Activated CD8-positive, alpha-beta memory T cell treated with anti-CD3 and anti-CD28 coated beads for 4 hours (primary cell): ENCODE measurements around the gene ADAMTS17.
A peak's percentile ranks its signal among the peaks of the same experiment; 100 is the strongest.
"Not testable (repeated sequence)": the region's sequence is repeated elsewhere in the genome, so short reads cannot be mapped to it uniquely, and the experiment has no call there.

ENCODE experiments used
- DNase-seq, 2 donors: peaks; one replicate each; pipeline ENCODE4 v3.0.0-alpha.2; 2020; ENCODE audit warnings: low read depth in 2 of 2

Gene ADAMTS17

DNA sequence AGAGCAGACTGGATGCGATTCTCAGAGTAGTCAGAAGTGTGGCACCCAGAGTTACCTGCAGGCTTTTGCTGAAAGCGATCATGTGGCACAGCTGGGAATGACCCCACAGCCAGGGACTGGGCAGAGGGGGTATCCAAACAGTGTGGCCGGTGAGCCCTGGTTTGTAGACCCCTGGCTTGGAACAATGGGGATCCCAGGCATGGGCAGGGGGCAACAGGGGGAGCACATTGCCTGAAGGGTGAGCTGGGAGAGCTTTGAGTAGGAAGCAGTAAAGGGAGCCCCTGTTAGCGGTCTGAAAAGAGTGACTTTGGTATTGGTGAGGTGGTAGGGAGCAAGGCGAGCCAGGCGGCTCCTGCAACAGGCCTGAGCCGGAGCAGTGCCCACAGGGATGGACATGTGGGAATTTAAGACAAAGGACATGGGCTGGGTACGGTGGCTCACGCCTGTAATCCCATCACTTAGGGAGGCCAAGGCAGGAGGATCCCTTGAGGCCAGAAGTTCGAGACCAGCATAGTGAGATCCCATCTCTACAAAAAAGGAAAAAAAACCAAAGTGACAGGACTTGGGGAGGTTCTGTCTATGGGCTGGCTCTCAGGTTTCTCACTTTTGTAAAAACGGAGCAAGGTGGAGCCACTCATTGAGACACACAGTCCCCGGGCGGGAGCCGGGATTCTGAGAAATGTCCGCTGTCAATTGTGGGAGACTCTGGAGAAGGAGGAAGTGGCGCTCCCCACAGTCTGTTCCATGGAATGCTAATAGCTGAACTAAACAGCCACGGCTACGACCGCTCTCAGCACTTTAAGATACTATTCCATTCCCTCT lies 384.7 kb downstream of the ADAMTS17 start:
- no peak for DNase-seq

DNA sequence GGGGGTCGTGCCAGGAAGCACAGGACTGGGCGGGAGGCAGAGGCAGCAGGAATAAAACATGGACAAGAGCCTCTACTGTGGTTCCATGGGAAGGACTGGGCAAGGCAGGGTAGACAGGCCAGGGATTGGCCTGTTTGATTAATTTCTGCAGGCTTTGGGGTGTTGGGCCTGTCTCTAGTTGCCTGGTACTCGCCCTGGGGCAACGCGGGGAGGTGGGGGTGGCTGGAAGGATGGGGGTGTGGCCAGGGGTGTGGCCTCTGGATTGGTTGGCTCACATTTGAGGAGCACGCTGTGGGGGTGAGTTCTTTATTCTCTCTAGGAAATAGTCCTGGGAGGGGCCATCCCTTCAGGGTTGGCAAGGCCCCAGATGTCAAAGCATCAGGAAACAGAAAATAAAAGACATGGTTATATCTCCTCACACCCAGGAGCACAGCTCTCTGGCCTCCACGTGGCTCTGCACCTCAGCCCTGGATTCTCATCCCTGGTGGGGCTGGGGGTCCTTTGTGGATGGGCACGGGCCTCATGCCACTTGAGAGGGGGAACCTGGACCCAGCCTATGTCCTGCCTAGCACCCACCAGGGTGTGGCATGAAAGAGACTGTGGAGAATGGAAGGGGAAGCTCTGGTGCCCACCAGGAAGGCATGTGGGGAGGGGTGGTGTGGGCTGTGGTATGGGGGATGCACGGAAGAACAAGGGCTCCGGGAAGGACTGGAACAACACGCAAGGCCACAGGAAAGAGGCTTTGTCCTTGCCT lies 385.6 kb downstream of the ADAMTS17 start:
- no peak for DNase-seq

DNA sequence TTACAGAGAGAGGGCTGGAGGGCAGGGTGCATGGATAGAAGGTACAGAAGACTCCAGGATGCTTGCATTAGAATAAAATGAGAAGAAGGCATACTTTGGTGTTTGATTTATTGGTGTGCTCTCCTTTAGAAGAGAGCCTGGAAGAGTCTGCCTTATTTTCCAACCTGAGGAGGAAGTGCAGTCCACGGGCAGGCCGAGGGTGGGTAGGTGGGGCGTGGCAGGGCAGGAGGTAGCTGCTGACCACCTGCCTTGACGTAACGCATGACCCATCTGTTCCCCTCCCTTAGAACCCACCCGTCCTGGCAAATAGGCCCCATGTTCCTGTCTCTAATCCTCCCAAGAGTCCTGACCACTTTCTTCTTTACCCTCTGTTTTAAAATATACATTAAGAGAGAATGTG lies 386.2 kb downstream of the ADAMTS17 start:
- DNase-seq, result no peak

DNA sequence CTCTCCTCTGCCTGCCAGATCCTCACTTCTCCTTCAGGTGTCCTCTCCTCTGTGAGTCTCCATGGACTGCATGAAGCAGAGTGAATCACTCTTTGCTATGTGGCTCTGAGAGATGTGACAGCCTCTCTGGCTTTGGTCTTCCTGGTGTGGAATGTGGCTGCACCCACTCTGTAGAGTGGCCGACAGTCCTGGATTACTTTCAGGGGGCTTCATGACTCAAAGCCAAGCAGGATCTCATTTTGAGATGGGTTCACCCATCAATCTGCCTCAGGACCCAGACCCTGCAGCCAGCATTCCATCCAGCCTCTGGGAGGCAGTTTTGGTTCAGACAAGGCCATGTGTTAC lies 386.6 kb downstream of the ADAMTS17 start:
- DNase-seq, result no peak

DNA sequence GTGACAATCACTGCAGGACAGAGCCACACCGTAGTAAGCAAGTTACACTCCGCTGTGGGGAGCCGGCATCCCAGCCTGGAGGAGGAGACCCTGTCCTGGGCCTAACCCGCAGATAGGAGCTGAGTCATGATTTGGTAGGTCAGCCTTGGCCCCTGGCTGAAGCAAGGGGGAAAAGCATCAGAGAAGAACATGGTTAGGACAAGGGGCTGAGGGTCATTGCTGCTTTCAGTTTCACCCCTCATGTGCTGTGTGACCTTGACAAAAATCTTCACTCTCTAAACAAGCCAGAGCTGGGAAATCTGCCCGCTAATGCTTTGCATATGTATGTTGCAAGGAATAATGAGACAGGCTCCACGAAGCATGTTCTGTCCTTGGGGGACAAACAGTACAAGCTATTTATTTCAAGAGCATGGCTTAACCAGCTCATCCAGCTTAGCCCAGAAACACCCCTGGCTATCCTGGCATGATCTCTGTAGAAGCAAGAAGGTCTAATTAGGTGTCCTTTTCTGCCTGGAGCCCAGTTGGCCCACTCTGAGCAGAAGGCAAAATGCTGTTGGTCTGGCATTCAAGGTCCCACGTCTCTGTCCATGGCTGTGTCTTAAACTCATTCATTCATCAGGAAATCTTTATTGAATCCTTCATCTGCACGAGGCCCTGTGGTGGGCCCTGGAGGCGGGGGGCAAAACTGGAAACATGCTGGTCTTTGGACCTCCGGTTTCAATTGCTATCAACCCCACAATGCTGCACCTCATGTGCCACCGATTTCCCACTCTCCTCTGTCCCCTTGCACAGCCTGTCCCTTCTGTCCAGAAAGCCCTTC lies 387.2 kb downstream of the ADAMTS17 start:
- no peak for DNase-seq

DNA sequence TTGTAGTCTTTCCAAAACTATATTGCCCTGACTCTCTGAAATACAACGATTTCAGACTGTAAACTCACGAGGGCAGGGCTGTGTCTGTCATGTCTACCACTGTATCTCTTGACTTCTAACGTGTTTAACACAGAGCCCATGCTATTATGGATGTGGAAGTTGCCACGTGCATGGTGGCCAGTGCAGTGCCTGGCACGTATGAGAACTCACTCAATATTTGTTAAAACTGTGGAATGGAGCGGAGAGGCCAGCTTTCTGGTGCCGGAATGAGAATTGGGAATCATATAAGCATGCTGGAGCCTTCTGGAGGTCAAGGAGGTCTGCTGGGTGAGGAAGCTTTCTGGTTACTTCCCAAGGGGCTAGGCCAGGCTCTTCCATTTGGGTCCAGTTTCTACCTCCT lies 387.9 kb downstream of the ADAMTS17 start:
- no peak for DNase-seq

DNA sequence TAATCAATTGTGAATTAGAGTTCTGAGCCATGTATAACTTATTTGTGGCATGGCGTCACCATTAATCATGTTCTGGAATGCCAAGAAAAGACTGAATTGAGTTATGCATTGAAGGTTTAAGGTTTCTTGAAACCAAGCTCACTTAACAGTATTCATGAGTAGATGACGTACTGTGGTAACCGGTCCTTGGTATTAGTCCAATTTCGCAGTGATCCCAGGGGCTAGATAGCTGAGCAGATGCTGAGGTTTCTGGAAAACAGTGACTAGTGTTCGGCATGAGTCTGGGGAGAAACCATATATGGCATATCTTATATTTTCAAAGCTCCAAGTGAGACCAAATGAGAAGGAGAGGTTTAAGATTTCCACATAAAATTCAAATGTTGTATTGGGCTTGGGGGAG lies 390.3 kb downstream of the ADAMTS17 start:
- DNase-seq, result no peak

DNA sequence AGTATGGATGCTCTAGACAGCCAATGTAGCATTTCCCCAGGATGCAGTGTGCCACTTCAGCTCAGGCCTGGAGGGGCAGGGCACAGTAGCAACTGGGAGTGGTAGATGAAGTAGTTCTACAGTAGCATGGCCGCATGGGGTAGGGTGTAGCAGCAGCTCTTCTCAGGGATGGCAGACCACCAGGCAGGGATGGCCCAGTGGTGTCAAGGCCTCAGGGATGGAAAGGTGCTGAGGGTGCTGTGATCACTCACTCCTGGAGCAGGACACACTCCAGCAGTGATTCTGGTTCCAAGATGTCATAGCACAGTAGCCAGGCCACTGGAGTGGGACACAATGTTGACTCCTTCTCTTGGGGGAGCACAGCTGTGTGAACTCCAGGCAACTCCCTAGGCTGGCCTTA lies 397.6 kb downstream of the ADAMTS17 start:
- no peak for DNase-seq

DNA sequence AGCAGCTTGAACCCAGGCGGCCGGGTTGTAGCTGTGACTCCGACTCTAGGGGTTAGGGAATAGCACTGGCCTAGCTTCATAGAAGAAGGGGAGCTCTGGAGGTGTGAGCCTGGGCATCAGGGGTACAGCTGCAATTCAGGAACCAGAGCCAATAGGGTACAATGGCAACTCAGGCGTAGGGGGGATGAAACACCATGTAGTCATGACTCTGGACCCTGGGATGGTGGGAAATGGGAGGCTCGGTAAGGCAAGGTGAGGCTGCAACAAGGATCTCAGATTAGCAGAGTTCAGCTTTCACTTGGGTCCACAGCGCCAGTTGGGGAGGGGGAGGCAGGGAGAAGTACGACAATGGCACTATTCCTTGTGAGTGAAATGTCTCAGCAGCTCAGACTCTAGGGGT lies 398.3 kb downstream of the ADAMTS17 start:
- no peak for DNase-seq

DNA sequence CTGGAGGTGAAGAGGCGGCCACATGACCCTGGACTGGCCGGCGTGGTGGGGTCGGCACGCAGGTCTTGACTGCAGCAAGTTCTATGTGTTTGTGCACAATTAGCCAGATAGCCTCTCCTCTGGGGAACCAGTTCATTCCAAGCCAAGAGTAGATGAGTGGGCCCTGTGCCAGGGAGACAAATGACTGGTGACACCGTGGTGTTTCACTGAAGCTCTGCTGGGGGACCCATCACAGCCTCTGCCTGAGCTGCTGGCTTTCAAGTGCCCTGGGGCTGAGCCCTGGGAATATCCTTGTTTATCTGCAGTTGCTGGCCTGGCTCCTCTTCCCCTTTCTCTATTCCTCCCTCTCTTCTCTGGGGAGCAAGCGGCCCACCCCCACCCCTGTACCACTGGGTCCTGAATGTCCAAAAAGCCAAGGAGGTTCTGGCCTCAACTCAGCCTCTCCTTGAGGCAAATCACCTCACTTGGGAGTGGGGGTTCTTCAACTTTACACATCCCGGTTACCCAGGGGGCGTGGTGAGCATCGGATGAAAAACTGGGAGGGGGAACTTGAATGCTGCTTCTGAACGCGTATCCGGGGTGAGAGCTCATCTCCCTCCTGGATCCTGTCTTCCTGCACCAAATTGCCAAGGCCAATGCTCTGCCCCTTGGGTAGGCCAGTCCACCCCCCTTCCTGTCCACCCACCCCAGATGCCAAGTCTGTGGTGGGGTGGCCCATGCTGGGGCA lies 408.9 kb downstream of the ADAMTS17 start:
- DNase-seq, result no peak

DNA sequence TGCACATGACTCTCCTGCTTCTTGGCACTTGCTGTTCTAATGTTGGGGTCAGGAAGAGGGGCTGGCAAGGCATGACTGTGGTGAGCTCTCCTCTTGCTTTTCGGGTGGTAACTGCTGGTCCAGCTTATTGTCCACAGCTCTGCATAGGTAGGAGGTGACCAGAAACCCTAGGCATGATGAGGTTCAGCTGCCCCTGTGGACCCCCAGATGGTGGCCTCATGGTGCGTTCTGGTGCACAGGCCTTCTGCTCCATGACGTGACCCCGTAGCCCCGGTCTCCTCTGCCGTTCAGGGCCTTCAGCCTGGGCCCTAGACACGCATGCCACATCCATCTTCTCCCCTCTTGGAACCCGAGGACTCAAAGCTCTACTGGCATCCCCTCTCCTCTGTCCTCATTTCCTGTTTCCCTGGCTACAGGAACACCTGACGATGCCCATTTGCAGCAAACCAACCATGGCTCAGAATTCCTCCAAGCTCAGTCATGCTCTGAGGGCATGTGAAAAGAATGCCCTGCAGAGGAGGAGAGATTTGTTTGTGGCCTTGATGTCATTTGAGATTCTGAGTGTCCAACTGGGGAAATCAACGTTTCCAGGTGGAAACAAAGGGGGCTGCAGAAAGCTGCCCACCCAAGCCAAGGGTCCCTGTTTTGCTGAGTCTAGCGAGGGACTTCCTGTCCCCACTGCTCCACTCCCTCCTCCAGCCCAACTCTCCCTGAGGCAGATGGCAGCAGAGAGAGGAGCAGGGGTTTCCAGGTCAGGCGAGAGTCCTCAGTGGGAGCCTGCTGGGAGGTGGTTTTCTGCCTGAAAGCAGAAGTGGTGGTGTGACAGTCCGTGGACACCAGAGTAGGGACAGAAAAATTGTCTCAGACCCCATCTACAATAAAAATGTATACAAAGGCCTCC lies 409.8 kb downstream of the ADAMTS17 start:
- no peak for DNase-seq

DNA sequence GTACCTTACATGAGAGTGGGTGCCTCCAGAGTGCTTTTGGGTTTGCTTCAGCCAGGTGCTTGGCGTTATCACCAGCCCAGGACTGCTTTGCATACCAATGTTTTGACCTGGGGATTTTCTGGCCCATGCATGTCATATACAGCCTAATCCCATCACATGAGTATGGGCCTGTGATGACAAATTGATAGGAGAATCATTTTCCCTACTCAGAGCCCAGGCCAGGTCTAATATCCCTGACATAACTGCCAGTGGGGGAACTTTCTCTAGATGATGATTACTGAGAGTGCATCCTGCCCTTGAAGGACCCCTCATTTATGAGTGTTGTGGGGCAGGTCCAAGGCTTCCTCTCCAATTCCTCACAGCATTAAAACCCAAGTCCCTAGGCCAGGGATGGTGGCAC lies 411.1 kb downstream of the ADAMTS17 start:
- DNase-seq, result no peak

DNA sequence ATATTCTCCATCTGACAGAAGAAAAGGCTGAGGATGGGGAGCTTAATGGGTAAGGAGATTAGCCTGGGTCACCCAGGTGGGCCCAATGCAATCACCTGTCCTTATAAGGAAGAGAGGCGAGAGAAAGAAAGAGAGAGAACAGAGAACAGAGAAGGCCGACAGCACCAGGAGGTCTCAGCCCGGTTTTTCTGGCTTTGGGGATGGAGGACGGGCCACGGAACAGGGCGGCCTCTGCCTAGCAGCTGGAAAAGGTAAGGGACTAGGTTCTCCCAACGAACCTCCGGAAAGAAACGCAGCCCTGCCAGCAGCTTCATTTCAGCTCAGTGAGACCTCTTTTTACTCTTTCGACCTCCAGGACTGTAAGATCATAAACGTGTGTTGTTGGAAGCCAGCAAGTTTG lies 412.5 kb downstream of the ADAMTS17 start:
- no peak for DNase-seq

DNA sequence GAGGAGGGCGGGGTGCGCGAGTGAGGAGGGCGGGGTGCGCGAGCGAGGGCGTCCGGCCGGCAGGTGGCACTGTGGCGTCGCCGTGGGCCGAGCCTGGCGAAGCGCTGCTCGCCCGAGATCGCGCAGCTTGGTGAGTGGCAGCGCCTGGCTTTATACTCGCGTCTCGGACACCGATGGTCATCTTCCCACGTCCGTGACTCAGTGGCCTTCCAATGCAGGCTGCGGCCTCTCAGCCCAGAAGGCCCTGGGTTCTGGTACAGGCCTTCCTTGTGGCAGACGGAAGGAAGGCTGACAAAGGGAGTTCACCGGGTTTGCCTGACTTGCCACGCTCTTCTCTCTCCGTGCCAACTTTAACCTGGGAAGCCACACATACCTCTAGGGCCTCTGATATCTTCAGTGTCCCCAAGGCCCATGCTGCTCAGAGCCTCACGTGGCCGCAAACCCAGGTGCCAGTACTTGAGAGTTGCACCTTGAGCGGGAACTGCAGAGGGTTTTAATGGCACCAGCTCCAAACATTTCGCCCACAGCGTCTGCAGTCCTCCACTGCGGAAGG lies 413.3 kb downstream of the ADAMTS17 start:
- peak; percentile 78 to 79 for DNase-seq

DNA sequence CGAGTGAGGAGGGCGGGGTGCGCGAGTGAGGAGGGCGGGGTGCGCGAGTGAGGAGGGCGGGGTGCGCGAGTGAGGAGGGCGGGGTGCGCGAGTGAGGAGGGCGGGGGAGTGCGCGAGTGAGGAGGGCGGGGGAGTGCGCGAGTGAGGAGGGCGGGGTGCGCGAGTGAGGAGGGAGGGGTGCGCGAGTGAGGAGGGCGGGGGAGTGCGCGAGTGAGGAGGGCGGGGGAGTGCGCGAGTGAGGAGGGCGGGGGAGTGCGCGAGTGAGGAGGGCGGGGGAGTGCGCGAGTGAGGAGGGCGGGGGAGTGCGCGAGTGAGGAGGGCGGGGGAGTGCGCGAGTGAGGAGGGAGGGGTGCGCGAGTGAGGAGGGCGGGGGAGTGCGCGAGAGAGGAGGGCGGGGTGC lies 415.2 kb downstream of the ADAMTS17 start:
- DNase-seq, result not testable (repeated sequence)

DNA sequence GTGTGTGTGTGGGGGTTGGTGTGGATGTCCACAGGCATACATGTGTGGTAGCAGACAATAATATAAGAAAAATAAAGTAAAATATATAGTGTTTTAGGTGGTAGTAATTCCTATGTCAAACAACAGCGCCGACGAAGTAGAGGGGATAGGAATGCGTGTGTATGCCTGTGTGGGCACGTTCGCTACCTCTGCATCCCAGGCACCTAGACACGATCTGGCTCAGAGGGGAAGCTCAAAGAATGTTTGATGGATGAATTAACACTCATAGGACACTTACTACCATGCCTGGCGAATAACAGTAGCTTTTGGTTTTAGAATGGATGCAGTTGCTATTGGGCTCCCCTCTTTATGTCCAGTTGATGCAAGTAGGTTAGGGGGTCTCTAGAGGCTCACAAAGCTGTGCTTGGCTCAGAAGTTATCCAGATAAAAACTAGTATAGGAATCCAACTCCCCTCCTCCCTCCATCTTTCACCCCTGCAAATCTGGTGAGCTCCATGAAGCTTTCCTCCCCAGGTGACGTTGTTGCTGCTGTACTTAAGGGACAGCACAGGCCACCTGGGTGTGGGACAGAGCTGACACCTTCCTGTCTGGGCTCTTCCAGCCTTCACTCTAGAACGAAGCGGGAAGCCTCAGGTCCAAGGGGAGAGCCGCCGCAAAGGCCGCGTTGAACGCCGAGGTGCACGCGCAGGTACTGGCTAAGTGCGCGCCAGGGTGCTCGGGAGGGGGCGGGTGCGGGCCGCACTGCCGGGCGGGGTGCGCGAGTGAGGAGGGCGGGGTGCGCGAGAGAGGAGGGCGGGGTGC lies 415.9 kb downstream of the ADAMTS17 start:
- peak; percentile 47 to 51 for DNase-seq

DNA sequence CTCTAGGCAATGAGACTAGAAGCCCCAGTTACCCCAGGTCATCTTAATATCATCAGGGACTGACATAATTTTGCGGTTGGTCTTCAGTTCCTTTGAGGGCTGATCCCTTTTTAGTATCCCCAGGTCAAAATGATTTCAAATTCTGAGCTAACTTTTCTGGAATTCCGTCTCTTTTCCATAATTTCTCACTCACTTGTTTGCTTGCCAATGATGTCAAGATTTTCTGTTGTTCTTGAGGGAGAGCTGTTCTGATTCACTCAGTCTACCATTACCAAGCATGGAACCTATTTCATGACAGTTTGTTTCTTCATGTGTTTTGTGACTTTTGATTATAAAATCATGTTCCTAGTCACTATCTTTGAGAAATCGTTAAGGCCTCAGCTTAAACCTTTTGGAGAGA lies 418.1 kb downstream of the ADAMTS17 start:
- DNase-seq, result no peak
